Measurements from ENCODE around the gene ADARB2. TPM values are rescaled to one million over a fixed set of nuclear protein-coding genes. Genes with fewer than 3 reads are reported as not detected.

Gene ADARB2
- polyA plus RNA-seq, 1 of the 3 experiments (the other 2 are of a cell fraction), result not detected

GRCh38 chr10:1293636-1294435 lies 443.5 kb downstream of the ADARB2 start:
- ChIA-PET POLR2A (interaction anchor here (0.6 to 4.5 kb wide), 3 partner anchors 11 to 1770 kb away, joined by 3 to 28 read pairs (median 4); no protein-coding TSS in a partner anchor), CTCF (interaction anchor here (1.1 to 6.2 kb wide), 7 partner anchors 20 to 183 kb away, joined by 3 to 23 read pairs (median 5); no protein-coding TSS in a partner anchor)
- no peaks in the 10 kb centered on the region for H3K9me3 ChIP-seq
- no peaks in the 10 kb centered on the region for H3K79me2 ChIP-seq (ENCODE audit: insufficient read depth)
- no peak overlapping the region; a peak in 1 of 4 replicates for H3K4me3 ChIP-seq (ENCODE audit: low read depth in 2 of 2, low read length in 1 of 2)
- no peaks in the 10 kb centered on the region for H4K20me1 ChIP-seq (ENCODE audit: insufficient read depth)
- peak overlapping the region in 1 of 2 experiments; percentile 100; a peak in 2 of 4 replicates for H3K27ac ChIP-seq (ENCODE audit: low read depth in 2 of 2, low read length in 1 of 2)
- H3K9me2 ChIP-seq, result no peaks in the 10 kb centered on the region
- DNase-seq, result peak; percentile 78
- 2% methylated on average over 8 of the region's 10 CpGs for WGBS (ENCODE audit: low lambda C conversion rate)
- H3K27me3 ChIP-seq (ENCODE audit: insufficient read depth), result no peaks in the 10 kb centered on the region
- no peak overlapping the region for H2AFZ ChIP-seq (ENCODE audit: low read depth)
- TF ChIP-seq GATA2 (CRISPR knock-in tag; IDR thresholded peaks at IDR 0.05) (peak; percentile 99), YY1 (IDR thresholded peaks at IDR 0.05; ENCODE audit: low read depth) (no peak), EP300 (IDR thresholded peaks at IDR 0.05; ENCODE audit: borderline replicate concordance in 1 of 2, low read depth in 1 of 2, low read length in 1 of 2) (peak in 1 of 2 experiments; percentile 98; a peak in 2 of 4 replicates), TCF12 (IDR thresholded peaks at IDR 0.05) (peak; percentile 69), EZH2phosphoT487 (IDR thresholded peaks at IDR 0.05; ENCODE audit: borderline replicate concordance, low read depth) (no peak), CHD2 (IDR thresholded peaks at IDR 0.05; ENCODE audit: low read length, partially characterized antibody) (peak; percentile 82), FOXM1 (IDR thresholded peaks at IDR 0.05; ENCODE audit: low read depth) (no peak), JUND (IDR thresholded peaks at IDR 0.05) (no peak), ELF1 (IDR thresholded peaks at IDR 0.05) (no peak), RCOR1 (IDR thresholded peaks at IDR 0.05; ENCODE audit: low read length) (peak; percentile 93; the same call in 1 of the 2 replicates), RAD21 (IDR thresholded peaks at IDR 0.05; ENCODE audit: low read length) (peak; percentile 56), MEF2A (IDR thresholded peaks at IDR 0.05; ENCODE audit: borderline replicate concordance, low read depth) (no peak), POLR2AphosphoS5 (IDR thresholded peaks at IDR 0.05; ENCODE audit: low read depth, low read length) (peak; percentile 33; the same call in 1 of the 2 replicates), FOXJ3 (CRISPR knock-in tag; IDR thresholded peaks at IDR 0.05) (peak; percentile 99), MXI1 (IDR thresholded peaks at IDR 0.05; ENCODE audit: low read depth, low read length) (peak; percentile 69), SMC3 (IDR thresholded peaks at IDR 0.05; ENCODE audit: low read depth, low read length) (peak; percentile 13; the same call in 1 of the 2 replicates), TAF1 (IDR thresholded peaks at IDR 0.05; ENCODE audit: borderline replicate concordance, low read depth, low read length) (no peak), RFX5 (IDR thresholded peaks at IDR 0.05; ENCODE audit: low read length) (no peak)
- TF ChIP-seq, protein P1, sequence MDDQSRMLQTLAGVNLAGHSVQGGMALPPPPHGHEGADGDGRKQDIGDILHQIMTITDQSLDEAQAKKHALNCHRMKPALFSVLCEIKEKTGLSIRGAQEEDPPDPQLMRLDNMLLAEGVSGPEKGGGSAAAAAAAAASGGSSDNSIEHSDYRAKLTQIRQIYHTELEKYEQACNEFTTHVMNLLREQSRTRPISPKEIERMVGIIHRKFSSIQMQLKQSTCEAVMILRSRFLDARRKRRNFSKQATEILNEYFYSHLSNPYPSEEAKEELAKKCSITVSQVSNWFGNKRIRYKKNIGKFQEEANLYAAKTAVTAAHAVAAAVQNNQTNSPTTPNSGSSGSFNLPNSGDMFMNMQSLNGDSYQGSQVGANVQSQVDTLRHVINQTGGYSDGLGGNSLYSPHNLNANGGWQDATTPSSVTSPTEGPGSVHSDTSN (IDR thresholded peaks at IDR 0.05), result no peak
- TF ChIP-seq, protein P2, sequence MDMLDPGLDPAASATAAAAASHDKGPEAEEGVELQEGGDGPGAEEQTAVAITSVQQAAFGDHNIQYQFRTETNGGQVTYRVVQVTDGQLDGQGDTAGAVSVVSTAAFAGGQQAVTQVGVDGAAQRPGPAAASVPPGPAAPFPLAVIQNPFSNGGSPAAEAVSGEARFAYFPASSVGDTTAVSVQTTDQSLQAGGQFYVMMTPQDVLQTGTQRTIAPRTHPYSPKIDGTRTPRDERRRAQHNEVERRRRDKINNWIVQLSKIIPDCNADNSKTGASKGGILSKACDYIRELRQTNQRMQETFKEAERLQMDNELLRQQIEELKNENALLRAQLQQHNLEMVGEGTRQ (IDR thresholded peaks at IDR 0.05; ENCODE audit: borderline replicate concordance, low read depth, low read length), result no peak
- TF ChIP-seq, protein P3, sequence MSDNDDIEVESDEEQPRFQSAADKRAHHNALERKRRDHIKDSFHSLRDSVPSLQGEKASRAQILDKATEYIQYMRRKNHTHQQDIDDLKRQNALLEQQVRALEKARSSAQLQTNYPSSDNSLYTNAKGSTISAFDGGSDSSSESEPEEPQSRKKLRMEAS (IDR thresholded peaks at IDR 0.05; ENCODE audit: low read depth), result no peak
- H3K4me1 ChIP-seq (ENCODE audit: control insufficient read depth in 1 of 2, insufficient read depth in 2 of 2, low read depth in 1 of 2, low read length in 1 of 2), result peaks cover 0 to 90% of the 10 kb centered on the region in 2 experiments; a peak in 2 of 4 replicates
- H3K4me2 ChIP-seq, result no peak overlapping the region
- no peaks in the 10 kb centered on the region for H3F3A ChIP-seq (replicated peaks; ENCODE audit: insufficient read depth)
- H3K9ac ChIP-seq, result no peak overlapping the region
- no peaks in the 10 kb centered on the region for H3K36me3 ChIP-seq (replicated peaks in 1 of 2; ENCODE audit: control insufficient read depth in 1 of 2, insufficient read depth in 2 of 2, low read length in 1 of 2)
